HEK293 (cell line): ENCODE measurements around the gene MAP3K5.

ENCODE experiments used
- CTCF ChIA-PET: fragments of 350-600 bp; formaldehyde crosslinking; extraction: SDS; loops from one replicate; lab custom pipeline; 2021; ENCODE audit warnings: antibody characterized with exemption; lab: Yijun Ruan, JAX
- POLR2A ChIA-PET: fragments of 300-600 bp; formaldehyde crosslinking; extraction: SDS; loops from one replicate; lab custom pipeline; 2020; ENCODE audit warnings: antibody characterized with exemption, inconsistent platforms; lab: Yijun Ruan, JAX
- H3K27ac ChIP-seq: fragments of 200-500 bp; sonication (Bioruptor generic); 2 replicates; pipeline ENCODE4 v1.5.1; 2014; ENCODE audit warnings: low read depth, low read length, control low read depth, inconsistent platforms; ENCODE audit errors: extremely low read depth
- H3K36me3 ChIP-seq, 2 experiments: fragments of 200-500 bp in 1 of 2; sonication (Bioruptor generic) in 1 of 2; 1 replicate in 1 of 2; 2 replicates in 1 of 2; pipeline ENCODE4 v1.5.1; 2014 to 2017; ENCODE audit warnings: inconsistent platforms in 2 of 2, low read length in 2 of 2; ENCODE audit not compliant: control insufficient read depth in 2 of 2, insufficient read depth in 1 of 2
- H3K4me1 ChIP-seq: fragments of 200-500 bp; sonication (Bioruptor generic); 2 replicates; pipeline ENCODE4 v1.5.1; 2014; ENCODE audit warnings: mild to moderate bottlenecking, low read length, inconsistent platforms; ENCODE audit not compliant: control insufficient read depth, insufficient read depth
- H3K4me3 ChIP-seq: 2 replicates; pipeline ENCODE4 v1.5.1; 2011; ENCODE audit warnings: low read depth, mild to moderate bottlenecking, control low read depth, low read length, moderate library complexity
- H3K9me3 ChIP-seq: fragments of 200-500 bp; sonication (Bioruptor generic); 2 replicates; pipeline ENCODE4 v1.5.1; 2014; ENCODE audit warnings: low read depth, low read length, inconsistent platforms; ENCODE audit not compliant: control insufficient read depth, insufficient read depth
- BCL11A ChIP-seq: fragments of 450-650 bp; formaldehyde crosslinking; IDR thresholded peaks from 2 replicates; pipeline ENCODE4 v1.5.1; 2016; ENCODE audit warnings: low read depth, missing biosample characterization, missing genetic modification characterization
- GLI2 ChIP-seq: fragments of 450-650 bp; formaldehyde crosslinking; IDR thresholded peaks from 2 replicates; pipeline ENCODE4; 2017; ENCODE audit warnings: missing biosample characterization, missing genetic modification characterization, low read depth, borderline replicate concordance
- IKZF3 ChIP-seq: fragments of 450-650 bp; IDR thresholded peaks from 2 replicates; pipeline ENCODE4 v1.5.0; 2018; ENCODE audit warnings: missing biosample characterization, mild to moderate bottlenecking, missing genetic modification characterization, moderate library complexity
- OSR2 ChIP-seq: fragments of 450-650 bp; formaldehyde crosslinking; IDR thresholded peaks from 2 replicates; pipeline ENCODE4 v1.5.1; 2016; ENCODE audit warnings: missing biosample characterization, missing genetic modification characterization
- PRDM1 ChIP-seq: fragments of 450-650 bp; formaldehyde crosslinking; IDR thresholded peaks from 2 replicates; pipeline ENCODE4; 2016; ENCODE audit warnings: missing biosample characterization, missing genetic modification characterization
- PRDM6 ChIP-seq: fragments of 450-650 bp; formaldehyde crosslinking; IDR thresholded peaks from 2 replicates; pipeline ENCODE4 v1.5.1; 2017; ENCODE audit warnings: missing biosample characterization, missing genetic modification characterization
- SP7 ChIP-seq: fragments of 450-650 bp; formaldehyde crosslinking; IDR thresholded peaks from 2 replicates; pipeline ENCODE4 v1.5.1; 2016; ENCODE audit warnings: missing biosample characterization, missing genetic modification characterization
- ZFHX2 ChIP-seq: fragments of 450-650 bp; formaldehyde crosslinking; conservative IDR thresholded peaks from 2 replicates; pipeline ENCODE4 v1.5.1; 2016; ENCODE audit warnings: missing biosample characterization, missing genetic modification characterization
- ZFP41 ChIP-seq: fragments of 450-650 bp; formaldehyde crosslinking; IDR thresholded peaks from 2 replicates; pipeline ENCODE4 v1.5.1; 2016; ENCODE audit warnings: missing biosample characterization, missing genetic modification characterization, borderline replicate concordance
- ZNF112 ChIP-seq: fragments of 450-650 bp; formaldehyde crosslinking; IDR thresholded peaks from 2 replicates; pipeline ENCODE4 v1.5.0; 2017; ENCODE audit warnings: missing biosample characterization, missing genetic modification characterization
- ZNF132 ChIP-seq: fragments of 450-650 bp; formaldehyde crosslinking; IDR thresholded peaks from 2 replicates; pipeline ENCODE4 v1.5.1; 2017; ENCODE audit warnings: missing biosample characterization, missing genetic modification characterization, borderline replicate concordance
- ZNF184 ChIP-seq: fragments of 450-650 bp; IDR thresholded peaks from 2 replicates; pipeline ENCODE4 v1.5.1; 2018; ENCODE audit warnings: missing biosample characterization, mild to moderate bottlenecking, missing genetic modification characterization
- ZNF354C ChIP-seq: fragments of 450-650 bp; formaldehyde crosslinking; IDR thresholded peaks from 2 replicates; pipeline ENCODE4 v1.5.1; 2016; ENCODE audit warnings: missing biosample characterization, missing genetic modification characterization, low read depth, borderline replicate concordance
- ZNF37A ChIP-seq: fragments of 450-650 bp; IDR thresholded peaks from 2 replicates; pipeline ENCODE4 v1.5.1; 2018; ENCODE audit warnings: missing biosample characterization, missing genetic modification characterization
- ZNF391 ChIP-seq: fragments of 450-650 bp; formaldehyde crosslinking; IDR thresholded peaks from 2 replicates; pipeline ENCODE4 v1.5.1; 2016; ENCODE audit warnings: low read depth, missing biosample characterization, missing genetic modification characterization, borderline replicate concordance
- ZNF521 ChIP-seq: fragments of 450-650 bp; formaldehyde crosslinking; IDR thresholded peaks from 2 replicates; pipeline ENCODE4 v1.5.1; 2017; ENCODE audit warnings: missing biosample characterization, mild to moderate bottlenecking, missing genetic modification characterization
- ZNF549 ChIP-seq: fragments of 450-650 bp; IDR thresholded peaks from 2 replicates; pipeline ENCODE4 v1.5.1; 2018; ENCODE audit warnings: missing biosample characterization, missing genetic modification characterization, mild to moderate bottlenecking, inconsistent platforms, moderate library complexity
- ZNF555 ChIP-seq: fragments of 450-650 bp; formaldehyde crosslinking; conservative IDR thresholded peaks from 2 replicates; pipeline ENCODE4 v1.5.1; 2017; ENCODE audit warnings: missing biosample characterization, mild to moderate bottlenecking, missing genetic modification characterization, inconsistent platforms
- ZNF585B ChIP-seq: fragments of 450-650 bp; formaldehyde crosslinking; IDR thresholded peaks from 2 replicates; pipeline ENCODE4 v1.5.1; 2016; ENCODE audit warnings: missing biosample characterization, missing genetic modification characterization
- ZNF600 ChIP-seq: fragments of 450-650 bp; formaldehyde crosslinking; IDR thresholded peaks from 2 replicates; pipeline ENCODE4 v1.5.1; 2016; ENCODE audit warnings: missing biosample characterization, missing genetic modification characterization
- ZNF701 ChIP-seq: fragments of 450-650 bp; formaldehyde crosslinking; IDR thresholded peaks from 2 replicates; pipeline ENCODE4 v1.5.1; 2016; ENCODE audit warnings: missing biosample characterization, missing genetic modification characterization
- TF ChIP-seq, protein P1 (sequence below): fragments of 450-650 bp; IDR thresholded peaks from 2 replicates; pipeline ENCODE4 v1.5.1; 2018; ENCODE audit warnings: missing biosample characterization, mild to moderate bottlenecking, missing genetic modification characterization

Gene MAP3K5

GRCh38 chr6:136744889-136745288, 47.4 kb downstream of the MAP3K5 start:
- Histone ChIP-seq H3K4me3 (no peak overlapping the region), H3K27ac (no peak overlapping the region), H3K36me3 (no peaks in the 10 kb centered on the region), H3K4me1 (peaks cover 8% of the 10 kb centered on the region), H3K9me3 (no peaks in the 10 kb centered on the region)
- POLR2A ChIA-PET, result interaction anchor here (0.6 kb wide), 1 partner anchor 1234 kb away, joined by 3 read pairs; no protein-coding TSS in a partner anchor
- TF ChIP-seq ZNF701 (tag by site-specific recombination) (no peak), ZFHX2 (no peak), ZNF354C (no peak), ZNF521 (tag by site-specific recombination) (no peak), ZNF391 (tag by site-specific recombination) (no peak), ZNF112 (tag by site-specific recombination) (no peak), ZNF585B (tag by site-specific recombination) (no peak), ZNF37A (no peak)
- CTCF ChIA-PET, result interaction anchor here (0.6 to 2.5 kb wide), 3 partner anchors 11 to 881 kb away, joined by 3 to 7 read pairs (median 4); partner anchors contain the start of gene MAP3K5

DNA sequence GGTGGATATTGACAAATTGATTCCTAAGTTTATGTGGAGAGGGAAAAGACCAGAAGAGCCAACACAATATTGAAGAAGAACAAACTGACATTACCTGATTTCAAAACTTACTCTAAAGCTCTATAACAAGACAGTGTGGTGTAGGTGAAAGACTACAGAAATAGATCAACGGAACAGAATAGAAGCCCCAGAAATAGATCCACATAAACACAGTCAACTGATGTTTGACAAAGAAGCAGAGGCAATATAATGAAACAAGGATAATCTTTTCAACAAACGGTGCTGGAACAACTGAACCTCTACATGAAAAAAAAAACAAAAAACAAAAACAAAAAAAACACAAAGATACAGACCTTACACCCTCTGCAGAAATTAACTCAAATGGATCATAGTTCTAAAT, 50.2 kb downstream of the MAP3K5 start:
- no peak for TF ChIP-seq ZNF555 (tag by site-specific recombination)
- no peak for TF ChIP-seq ZNF184
- no peak for TF ChIP-seq IKZF3 (tag by site-specific recombination)
- no peak for TF ChIP-seq ZNF132
- no peak for TF ChIP-seq ZFP41 (tag by site-specific recombination)
- no peak for TF ChIP-seq ZNF549
- TF ChIP-seq, protein P1, sequence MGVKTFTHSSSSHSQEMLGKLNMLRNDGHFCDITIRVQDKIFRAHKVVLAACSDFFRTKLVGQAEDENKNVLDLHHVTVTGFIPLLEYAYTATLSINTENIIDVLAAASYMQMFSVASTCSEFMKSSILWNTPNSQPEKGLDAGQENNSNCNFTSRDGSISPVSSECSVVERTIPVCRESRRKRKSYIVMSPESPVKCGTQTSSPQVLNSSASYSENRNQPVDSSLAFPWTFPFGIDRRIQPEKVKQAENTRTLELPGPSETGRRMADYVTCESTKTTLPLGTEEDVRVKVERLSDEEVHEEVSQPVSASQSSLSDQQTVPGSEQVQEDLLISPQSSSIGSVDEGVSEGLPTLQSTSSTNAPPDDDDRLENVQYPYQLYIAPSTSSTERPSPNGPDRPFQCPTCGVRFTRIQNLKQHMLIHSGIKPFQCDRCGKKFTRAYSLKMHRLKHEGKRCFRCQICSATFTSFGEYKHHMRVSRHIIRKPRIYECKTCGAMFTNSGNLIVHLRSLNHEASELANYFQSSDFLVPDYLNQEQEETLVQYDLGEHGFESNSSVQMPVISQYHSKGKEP, result no peak
- TF ChIP-seq, all 188 proteins: peak for 0
- H3K9me3 ChIP-seq, result no peaks in the 10 kb centered on the region
- CTCF ChIA-PET, result interaction anchor here (1.8 to 2.4 kb wide), 2 partner anchors 50 kb away, joined by 6 to 13 read pairs; partner anchors contain the start of gene MAP3K5
- H3K4me1 ChIP-seq, result peaks cover 9% of the 10 kb centered on the region
- H3K27ac ChIP-seq, result no peak overlapping the region
- POLR2A ChIA-PET, result no interaction called here
- no peak overlapping the region for H3K4me3 ChIP-seq
- H3K36me3 ChIP-seq, result no peaks in the 10 kb centered on the region

DNA sequence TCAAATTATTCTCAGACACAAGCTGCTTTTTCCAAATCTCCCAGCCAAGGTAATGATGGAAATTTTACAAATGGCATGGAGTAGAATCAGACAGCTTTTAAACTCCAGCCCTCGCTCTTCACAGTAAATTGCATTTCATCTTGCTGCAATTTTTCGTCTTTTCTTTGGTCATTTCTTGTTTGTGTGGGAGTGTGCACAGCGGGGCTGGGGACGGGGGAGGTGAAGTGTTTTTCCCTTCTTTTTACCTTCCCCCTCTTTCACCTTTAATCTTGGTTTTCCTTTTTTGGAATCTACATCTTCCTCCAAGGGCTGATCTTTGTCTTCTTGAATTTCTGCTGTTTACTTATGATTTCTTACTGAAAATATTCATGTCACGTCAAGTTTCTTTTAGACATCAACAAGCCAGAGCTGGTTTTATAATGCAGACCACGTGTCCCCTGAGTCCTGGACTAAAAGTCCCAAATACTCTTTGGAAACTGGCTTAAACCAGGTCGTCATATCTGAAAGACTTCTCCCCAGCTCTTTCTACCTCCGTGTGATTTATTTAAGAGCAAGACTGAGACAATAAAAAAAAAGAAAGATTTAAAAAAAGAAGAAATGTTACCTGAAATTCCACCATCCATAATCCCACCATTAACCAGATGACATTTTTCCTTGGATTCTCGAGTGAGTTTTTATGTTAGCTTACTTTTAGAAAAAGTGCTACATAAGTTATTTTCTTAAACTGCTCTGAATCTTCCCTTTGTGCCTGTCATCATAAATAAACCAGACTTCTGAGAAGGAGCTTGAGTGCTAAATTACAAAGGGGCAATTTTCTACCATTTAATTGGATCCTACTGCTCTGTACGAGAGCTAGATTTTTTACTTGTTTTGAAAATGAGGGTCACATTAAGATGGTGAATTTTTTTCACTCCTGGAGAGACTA, 52.0 kb downstream of the MAP3K5 start:
- no peaks in the 10 kb centered on the region for H3K36me3 ChIP-seq

More for the DNA sequence above, 52.0 kb downstream of the MAP3K5 start:
- H3K4me1 ChIP-seq, result peaks cover 9% of the 10 kb centered on the region
- no peaks in the 10 kb centered on the region for H3K9me3 ChIP-seq
- H3K27ac ChIP-seq, result no peak overlapping the region
- ChIA-PET CTCF (interaction anchor here (0.6 to 2.4 kb wide), 7 partner anchors 12 to 1292 kb away, joined by 3 to 13 read pairs (median 3); partner anchors contain the start of gene MAP3K5), POLR2A (interaction anchor here (1.7 kb wide), 1 partner anchor 52 kb away, joined by 6 read pairs; the partner anchor contains the start of gene MAP3K5)
- TF ChIP-seq ZNF521 (tag by site-specific recombination), result no peak
- TF ChIP-seq SP7 (tag by site-specific recombination), result 0 out of 2 replicates have a peak, but pooled peaks have one; percentile 36
- no peak for TF ChIP-seq BCL11A
- peak; percentile 71 for TF ChIP-seq ZFHX2
- no peak for TF ChIP-seq GLI2 (tag by site-specific recombination)
- TF ChIP-seq PRDM6 (tag by site-specific recombination), result peak; percentile 94
- no peak for TF ChIP-seq IKZF3 (tag by site-specific recombination)
- peak; percentile 34; the same call in 1 of the 2 replicates for TF ChIP-seq OSR2 (tag by site-specific recombination)
- TF ChIP-seq PRDM1 (tag by site-specific recombination), result 0 out of 2 replicates have a peak, but pooled peaks have one; percentile 25
- 0 out of 2 replicates have a peak, but pooled peaks have one; percentile 12 for TF ChIP-seq ZNF600 (tag by site-specific recombination)
- H3K4me3 ChIP-seq, result no peak overlapping the region
